ENCODE results near the gene SLAMF8.

Gene SLAMF8

DNA sequence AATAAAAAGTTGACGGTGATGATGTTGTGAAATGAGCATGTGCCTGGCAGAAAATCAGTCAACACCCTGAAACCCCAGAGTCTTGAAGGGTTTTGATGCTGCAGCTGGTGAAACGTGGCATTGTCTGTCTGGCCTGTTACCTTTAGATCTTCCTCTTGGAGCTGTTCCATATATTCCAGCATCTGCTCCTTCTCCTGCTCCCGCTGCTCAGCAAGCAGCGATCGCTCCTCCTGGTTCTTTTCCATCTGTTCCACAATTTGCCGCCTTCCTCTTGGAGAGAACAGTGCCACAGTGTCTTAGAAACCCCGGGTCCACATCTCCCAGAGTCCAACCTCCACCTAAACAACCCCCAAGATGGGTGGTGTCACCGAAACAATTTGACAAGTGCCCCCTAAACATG is 57.6 kb downstream of the SLAMF8 start:
- Histone ChIP-seq H3K9me3 (ENCODE audit: control insufficient read depth, low read length) (no peaks in the 10 kb centered on the region), H3K27me3 (ENCODE audit: control insufficient read depth, insufficient read depth, low read length) (no peaks in the 10 kb centered on the region), H2AFZ (no peak overlapping the region), H3K4me3 (ENCODE audit: low read depth, low read length) (no peak overlapping the region), H3K4me2 (ENCODE audit: low read length) (no peak overlapping the region), H3K9ac (no peak overlapping the region), H3K79me2 (no peaks in the 10 kb centered on the region), H3K27ac (no peak overlapping the region), H3K4me1 (peaks cover 7% of the 10 kb centered on the region), H3K36me3 (ENCODE audit: control insufficient read depth, insufficient read depth, low read length) (no peaks in the 10 kb centered on the region)
- TF ChIP-seq, protein P1, sequence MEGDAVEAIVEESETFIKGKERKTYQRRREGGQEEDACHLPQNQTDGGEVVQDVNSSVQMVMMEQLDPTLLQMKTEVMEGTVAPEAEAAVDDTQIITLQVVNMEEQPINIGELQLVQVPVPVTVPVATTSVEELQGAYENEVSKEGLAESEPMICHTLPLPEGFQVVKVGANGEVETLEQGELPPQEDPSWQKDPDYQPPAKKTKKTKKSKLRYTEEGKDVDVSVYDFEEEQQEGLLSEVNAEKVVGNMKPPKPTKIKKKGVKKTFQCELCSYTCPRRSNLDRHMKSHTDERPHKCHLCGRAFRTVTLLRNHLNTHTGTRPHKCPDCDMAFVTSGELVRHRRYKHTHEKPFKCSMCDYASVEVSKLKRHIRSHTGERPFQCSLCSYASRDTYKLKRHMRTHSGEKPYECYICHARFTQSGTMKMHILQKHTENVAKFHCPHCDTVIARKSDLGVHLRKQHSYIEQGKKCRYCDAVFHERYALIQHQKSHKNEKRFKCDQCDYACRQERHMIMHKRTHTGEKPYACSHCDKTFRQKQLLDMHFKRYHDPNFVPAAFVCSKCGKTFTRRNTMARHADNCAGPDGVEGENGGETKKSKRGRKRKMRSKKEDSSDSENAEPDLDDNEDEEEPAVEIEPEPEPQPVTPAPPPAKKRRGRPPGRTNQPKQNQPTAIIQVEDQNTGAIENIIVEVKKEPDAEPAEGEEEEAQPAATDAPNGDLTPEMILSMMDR (IDR thresholded peaks at IDR 0.05) = no peak

Data from parathyroid adenoma (tissue), 2 donors.